DOHH2 (cell line): Measurements from ENCODE around the gene CDHR3.

ENCODE experiments used
- EZH2phosphoT487 ChIP-seq: fragments of 200-600 bp; sonication (generic); IDR thresholded peaks from 2 replicates; pipeline ENCODE4 v1.6.1; 2017; ENCODE audit warnings: borderline replicate concordance, mild to moderate bottlenecking, antibody characterized with exemption, low read length, moderate library complexity, mixed read lengths
- TF ChIP-seq, protein P1 (sequence below): fragments of 200-600 bp; sonication (generic); IDR thresholded peaks from one replicate; pipeline ENCODE4 v1.5.1; 2014; ENCODE audit warnings: antibody characterized with exemption, mild to moderate bottlenecking, low read depth, low read length; ENCODE audit not compliant: poor library complexity, severe bottlenecking

DNA sequence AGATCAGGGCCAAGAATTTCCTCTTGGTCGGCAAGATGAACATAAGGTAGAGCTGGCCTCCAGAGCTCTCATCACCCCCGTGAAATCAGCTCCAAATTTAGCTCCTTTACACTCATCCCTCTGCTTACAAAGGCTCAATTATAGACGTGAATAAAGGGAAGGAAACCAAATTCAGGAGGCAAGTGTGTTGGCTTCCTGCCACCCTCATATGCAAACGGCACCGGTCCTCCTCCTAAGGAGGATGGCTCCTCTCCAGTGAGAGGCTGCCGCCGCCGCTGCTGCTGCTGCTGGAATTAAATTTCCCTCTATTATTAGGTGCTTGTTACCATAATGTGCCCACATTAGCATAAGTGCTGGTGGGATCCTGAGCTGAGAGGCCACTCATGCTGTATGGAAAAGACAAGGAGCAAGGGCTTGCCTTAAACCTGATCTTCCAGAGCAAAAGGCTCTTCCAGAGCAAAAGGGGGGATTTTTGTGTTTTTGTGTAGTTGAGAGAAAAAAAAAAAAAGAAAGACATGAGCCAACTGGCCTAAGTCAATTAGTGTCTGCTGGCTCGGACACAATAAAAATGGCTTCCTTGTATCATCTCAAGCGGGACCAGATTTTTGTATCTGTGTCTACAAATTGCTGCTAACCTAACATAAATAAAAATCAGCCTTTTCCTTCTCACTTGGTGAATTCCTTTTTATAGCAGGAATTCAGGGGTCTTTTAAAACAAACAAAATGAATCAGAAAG lies 68.4 kb downstream of the CDHR3 start:
- TF ChIP-seq, protein P1, sequence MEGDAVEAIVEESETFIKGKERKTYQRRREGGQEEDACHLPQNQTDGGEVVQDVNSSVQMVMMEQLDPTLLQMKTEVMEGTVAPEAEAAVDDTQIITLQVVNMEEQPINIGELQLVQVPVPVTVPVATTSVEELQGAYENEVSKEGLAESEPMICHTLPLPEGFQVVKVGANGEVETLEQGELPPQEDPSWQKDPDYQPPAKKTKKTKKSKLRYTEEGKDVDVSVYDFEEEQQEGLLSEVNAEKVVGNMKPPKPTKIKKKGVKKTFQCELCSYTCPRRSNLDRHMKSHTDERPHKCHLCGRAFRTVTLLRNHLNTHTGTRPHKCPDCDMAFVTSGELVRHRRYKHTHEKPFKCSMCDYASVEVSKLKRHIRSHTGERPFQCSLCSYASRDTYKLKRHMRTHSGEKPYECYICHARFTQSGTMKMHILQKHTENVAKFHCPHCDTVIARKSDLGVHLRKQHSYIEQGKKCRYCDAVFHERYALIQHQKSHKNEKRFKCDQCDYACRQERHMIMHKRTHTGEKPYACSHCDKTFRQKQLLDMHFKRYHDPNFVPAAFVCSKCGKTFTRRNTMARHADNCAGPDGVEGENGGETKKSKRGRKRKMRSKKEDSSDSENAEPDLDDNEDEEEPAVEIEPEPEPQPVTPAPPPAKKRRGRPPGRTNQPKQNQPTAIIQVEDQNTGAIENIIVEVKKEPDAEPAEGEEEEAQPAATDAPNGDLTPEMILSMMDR: no peak
- TF ChIP-seq EZH2phosphoT487: no peak
